Progenitor cell of endocrine pancreas (in vitro differentiated cells): Measurements from ENCODE around the gene ZNF708. TPM values are rescaled to one million over a fixed set of nuclear protein-coding genes. Genes with fewer than 3 reads are reported as not detected.
"Not testable (repeated sequence)": the region's sequence is repeated elsewhere in the genome, so short reads cannot be mapped to it uniquely, and the experiment has no call there.

Source experiments
- DNase-seq: peaks from one replicate; pipeline ENCODE4 v3.0.0; 2021; ENCODE audit warnings: low spot score; ENCODE audit not compliant: unreplicated experiment
- H3K27ac Mint-ChIP-seq: 2 replicates; pipeline ENCODE4 v1.8.0; 2021; ENCODE audit warnings: mild to moderate bottlenecking, moderate library complexity, mixed read lengths
- H3K27me3 Mint-ChIP-seq: 2 replicates; pipeline ENCODE4 v1.8.0; 2021; ENCODE audit warnings: mixed read lengths
- H3K36me3 Mint-ChIP-seq: 2 replicates; pipeline ENCODE4 v1.8.0; 2022; ENCODE audit warnings: mixed read lengths; ENCODE audit not compliant: insufficient read depth
- H3K4me1 Mint-ChIP-seq: 2 replicates; pipeline ENCODE4 v1.8.0; 2021; ENCODE audit warnings: low read depth, mixed read lengths
- H3K4me3 Mint-ChIP-seq: 2 replicates; pipeline ENCODE4 v1.8.0; 2021; ENCODE audit warnings: low read depth, mild to moderate bottlenecking, moderate library complexity, mixed read lengths
- H3K9me3 Mint-ChIP-seq: 2 replicates; pipeline ENCODE4 v1.8.0; 2021; ENCODE audit warnings: low read depth, mixed read lengths
- total RNA-seq: library from RNA; stranded (reverse); gene quantifications from 2 replicates; pipeline ENCODE4 v1.2.1, GENCODE V29; 2021
- TF ChIP-seq, protein P1 (sequence below): fragments of 200-600 bp; sonication (generic); IDR thresholded peaks from one replicate; pipeline ENCODE4 v1.5.0; 2021; ENCODE audit warnings: antibody characterized with exemption, mild to moderate bottlenecking; ENCODE audit not compliant: unreplicated experiment

The ZNF708 gene
- total RNA-seq, 1 donor from 2014 or later, result 35.1 TPM

DNA sequence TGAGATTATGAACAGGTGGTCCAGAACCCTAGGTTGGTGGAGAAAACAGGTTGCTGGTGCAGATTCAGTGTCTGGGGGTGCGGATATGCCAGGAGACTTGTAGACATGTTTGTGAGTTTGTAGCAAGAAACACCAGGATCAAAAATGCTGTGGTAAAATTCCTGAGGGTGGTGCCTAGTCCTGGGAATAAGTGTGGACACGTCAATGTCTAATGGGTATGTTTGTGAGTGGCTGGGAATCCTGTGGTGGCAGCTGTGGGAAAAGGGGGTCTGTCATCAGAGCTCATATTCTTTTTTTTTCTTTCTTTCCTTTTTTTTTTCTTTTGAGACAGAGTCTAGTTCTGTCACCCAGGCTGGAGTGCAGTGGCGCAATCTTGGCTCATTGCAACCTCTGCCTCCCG, 7.2 kb downstream of the ZNF708 start:
- no peaks in the 10 kb centered on the region for H3K27me3 Mint-ChIP-seq
- peaks cover 14% of the 10 kb centered on the region for H3K9me3 Mint-ChIP-seq
- TF ChIP-seq, protein P1, sequence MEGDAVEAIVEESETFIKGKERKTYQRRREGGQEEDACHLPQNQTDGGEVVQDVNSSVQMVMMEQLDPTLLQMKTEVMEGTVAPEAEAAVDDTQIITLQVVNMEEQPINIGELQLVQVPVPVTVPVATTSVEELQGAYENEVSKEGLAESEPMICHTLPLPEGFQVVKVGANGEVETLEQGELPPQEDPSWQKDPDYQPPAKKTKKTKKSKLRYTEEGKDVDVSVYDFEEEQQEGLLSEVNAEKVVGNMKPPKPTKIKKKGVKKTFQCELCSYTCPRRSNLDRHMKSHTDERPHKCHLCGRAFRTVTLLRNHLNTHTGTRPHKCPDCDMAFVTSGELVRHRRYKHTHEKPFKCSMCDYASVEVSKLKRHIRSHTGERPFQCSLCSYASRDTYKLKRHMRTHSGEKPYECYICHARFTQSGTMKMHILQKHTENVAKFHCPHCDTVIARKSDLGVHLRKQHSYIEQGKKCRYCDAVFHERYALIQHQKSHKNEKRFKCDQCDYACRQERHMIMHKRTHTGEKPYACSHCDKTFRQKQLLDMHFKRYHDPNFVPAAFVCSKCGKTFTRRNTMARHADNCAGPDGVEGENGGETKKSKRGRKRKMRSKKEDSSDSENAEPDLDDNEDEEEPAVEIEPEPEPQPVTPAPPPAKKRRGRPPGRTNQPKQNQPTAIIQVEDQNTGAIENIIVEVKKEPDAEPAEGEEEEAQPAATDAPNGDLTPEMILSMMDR, result no peak
- peaks cover 25% of the 10 kb centered on the region for H3K36me3 Mint-ChIP-seq
- H3K4me3 Mint-ChIP-seq, result no peak overlapping the region
- H3K4me1 Mint-ChIP-seq, result peaks cover 33% of the 10 kb centered on the region
- no peak for DNase-seq
- peak overlapping the region; percentile 64 for H3K27ac Mint-ChIP-seq

- DNase-seq, result no peak
- H3K4me1 Mint-ChIP-seq, result peaks cover 33% of the 10 kb centered on the region
- peaks cover 10% of the 10 kb centered on the region for H3K9me3 Mint-ChIP-seq
- TF ChIP-seq, protein P1, result no peak
- no peak overlapping the region for H3K4me3 Mint-ChIP-seq
- H3K36me3 Mint-ChIP-seq, result peaks cover 18% of the 10 kb centered on the region
- no peaks in the 10 kb centered on the region for H3K27me3 Mint-ChIP-seq
- H3K27ac Mint-ChIP-seq, result no peak overlapping the region
These were observed 8.1 kb downstream of the ZNF708 start for GRCh38 chr19:21321134-21321533.

DNA sequence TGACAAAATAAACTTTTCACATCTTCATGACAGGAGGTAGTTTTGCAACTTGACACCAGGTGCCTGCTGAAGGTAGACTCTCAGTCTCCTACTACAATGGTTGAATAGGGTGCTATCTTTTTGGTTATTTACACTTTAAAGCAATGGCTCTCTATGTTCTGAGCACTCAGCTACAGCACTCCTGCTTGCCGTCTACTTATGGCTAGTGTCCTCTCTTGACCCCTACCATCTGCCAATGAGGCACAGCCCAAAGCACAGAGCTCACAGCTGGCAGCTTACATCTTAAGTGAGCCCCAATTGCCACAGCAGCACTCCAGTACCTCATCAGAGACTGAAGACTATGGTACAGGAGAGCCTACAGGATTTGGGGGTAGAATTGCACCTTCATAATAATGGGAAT, 11.4 kb downstream of the ZNF708 start:
- no peaks in the 10 kb centered on the region for H3K9me3 Mint-ChIP-seq
- H3K4me3 Mint-ChIP-seq, result no peak overlapping the region
- TF ChIP-seq, protein P1, result no peak
- peaks cover 4% of the 10 kb centered on the region for H3K36me3 Mint-ChIP-seq
- H3K27me3 Mint-ChIP-seq, result no peaks in the 10 kb centered on the region
- H3K4me1 Mint-ChIP-seq, result peaks cover 29% of the 10 kb centered on the region
- no peak for DNase-seq
- H3K27ac Mint-ChIP-seq, result peak overlapping the region; percentile 53

DNA sequence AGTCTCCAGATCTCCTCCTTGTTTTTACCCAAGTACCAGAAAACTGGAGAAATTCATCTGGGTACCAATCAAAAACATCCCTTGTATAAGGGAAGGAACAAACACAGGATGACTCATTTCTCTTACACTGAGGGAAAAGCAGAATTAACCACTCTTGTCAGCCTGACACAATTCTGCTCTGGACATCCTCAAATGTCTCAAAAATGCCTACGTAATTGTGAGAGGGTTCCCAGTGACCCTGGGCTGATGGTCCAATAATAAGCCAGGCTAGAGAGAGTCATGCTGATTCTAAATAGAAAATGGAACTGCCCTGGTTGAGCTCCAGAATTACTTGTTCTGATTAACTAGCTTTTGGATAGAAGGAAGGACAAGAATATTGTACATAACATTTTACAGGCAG, 14.5 kb downstream of the ZNF708 start:
- H3K4me1 Mint-ChIP-seq, result peaks cover 21% of the 10 kb centered on the region
- peaks cover 6% of the 10 kb centered on the region for H3K36me3 Mint-ChIP-seq
- no peak overlapping the region for H3K27ac Mint-ChIP-seq

GRCh38 chr19:21312807-21313206, 16.4 kb downstream of the ZNF708 start:
- not testable (repeated sequence) for H3K27me3 Mint-ChIP-seq, H3K36me3 Mint-ChIP-seq, DNase-seq, H3K4me3 Mint-ChIP-seq, H3K9me3 Mint-ChIP-seq
- Mint-ChIP-seq H3K4me1 (peaks cover 12% of the 10 kb centered on the region), H3K27ac (peak overlapping the region; percentile 44)

More for the DNA sequence above, 14.5 kb downstream of the ZNF708 start:
- DNase-seq, result no peak
- no peak overlapping the region for H3K4me3 Mint-ChIP-seq
- no peaks in the 10 kb centered on the region for H3K27me3 Mint-ChIP-seq
- TF ChIP-seq, protein P1, result no peak
- H3K9me3 Mint-ChIP-seq, result no peaks in the 10 kb centered on the region

DNA sequence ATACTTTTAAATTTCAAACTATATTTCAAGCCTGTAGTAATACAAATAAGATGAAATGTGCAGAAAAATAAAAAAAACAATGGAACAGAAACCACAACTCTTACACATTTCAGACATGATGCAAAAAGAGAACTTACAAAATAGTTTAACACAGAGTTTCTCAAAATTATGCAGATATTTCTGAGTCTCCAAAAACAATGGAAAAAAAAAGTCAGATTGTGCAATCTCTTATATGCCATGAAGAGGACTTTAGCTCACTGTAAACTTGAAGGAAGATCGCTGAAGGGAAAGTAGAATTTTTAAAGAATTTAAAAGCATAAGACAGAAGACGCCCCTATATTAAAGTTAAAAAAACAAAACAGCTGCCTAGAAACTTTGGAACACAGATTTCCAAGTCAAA, 20.4 kb downstream of the ZNF708 start:
- H3K36me3 Mint-ChIP-seq, result peaks cover 33% of the 10 kb centered on the region
- no peaks in the 10 kb centered on the region for H3K27me3 Mint-ChIP-seq
- H3K9me3 Mint-ChIP-seq, result no peaks in the 10 kb centered on the region
- TF ChIP-seq, protein P1, result no peak
- peaks cover 7% of the 10 kb centered on the region for H3K4me1 Mint-ChIP-seq
- H3K27ac Mint-ChIP-seq, result no peak overlapping the region
- no peak overlapping the region for H3K4me3 Mint-ChIP-seq
- DNase-seq, result no peak

DNA sequence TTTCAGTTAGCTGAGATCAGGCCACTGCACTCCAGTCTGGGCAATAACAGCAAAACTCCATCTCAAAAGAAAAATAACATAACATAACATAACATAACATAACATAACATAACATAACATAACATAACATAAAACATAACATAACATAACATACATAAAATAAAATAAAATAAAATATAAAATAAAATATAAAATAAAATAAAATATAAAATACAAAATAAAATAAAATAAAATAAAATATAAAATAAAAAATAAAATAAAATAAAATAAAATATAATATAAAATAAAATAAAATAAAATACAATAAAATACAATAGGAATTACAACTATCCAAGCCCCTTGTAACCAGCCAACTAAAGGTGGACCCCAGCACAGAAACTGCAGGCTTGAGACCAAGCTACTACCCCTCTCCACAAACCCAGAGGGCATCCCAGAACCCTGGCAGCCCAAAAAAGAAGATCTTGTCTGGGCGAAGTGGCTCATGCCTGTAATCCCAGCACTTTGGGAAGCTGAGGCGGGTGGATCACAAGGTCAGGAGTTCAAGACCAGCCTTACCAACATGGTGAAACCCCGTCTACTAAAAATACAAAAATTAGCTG, 22.2 kb downstream of the ZNF708 start:
- H3K4me3 Mint-ChIP-seq, H3K27me3 Mint-ChIP-seq, H3K27ac Mint-ChIP-seq, H3K9me3 Mint-ChIP-seq, H3K4me1 Mint-ChIP-seq, DNase-seq: not testable (repeated sequence)
- H3K36me3 Mint-ChIP-seq, result peaks cover 33% of the 10 kb centered on the region

GRCh38 chr19:21293768-21294167, 35.4 kb downstream of the ZNF708 start:
- H3K4me3 Mint-ChIP-seq, H3K27me3 Mint-ChIP-seq, DNase-seq, H3K4me1 Mint-ChIP-seq: not testable (repeated sequence)
- Mint-ChIP-seq H3K9me3 (peaks cover 37% of the 10 kb centered on the region), H3K36me3 (peaks cover 71% of the 10 kb centered on the region), H3K27ac (peak overlapping the region; percentile 41)
